COR-L47 (cell line): ENCODE data around the gene LPP.
A peak's percentile ranks its signal among the peaks of the same experiment; 100 is the strongest.

Experiments
- DNase-seq: peaks from one replicate; lab custom pipeline; 2025; lab: John Stamatoyannopoulos, UW

LPP gene

GRCh38 chr3:188707381-188708288 lies 553.7 kb downstream of the LPP start:
- no peak for DNase-seq

- no peak for DNase-seq
These were observed 557.9 kb downstream of the LPP start for GRCh38 chr3:188711881-188712247.

GRCh38 chr3:188712248-188712924 lies 558.4 kb downstream of the LPP start:
- no peak for DNase-seq

GRCh38 chr3:188712991-188713390 lies 559.0 kb downstream of the LPP start:
- DNase-seq, result no peak

GRCh38 chr3:188719545-188719944 lies 565.6 kb downstream of the LPP start:
- no peak for DNase-seq

GRCh38 chr3:188720215-188720614 lies 566.3 kb downstream of the LPP start:
- DNase-seq, result no peak

GRCh38 chr3:188720636-188721035 lies 566.7 kb downstream of the LPP start:
- no peak for DNase-seq

GRCh38 chr3:188721312-188721711 lies 567.4 kb downstream of the LPP start:
- DNase-seq, result no peak

- no peak for DNase-seq
These were observed 568.0 kb downstream of the LPP start for GRCh38 chr3:188721990-188722389.

GRCh38 chr3:188722963-188723362 lies 569.0 kb downstream of the LPP start:
- no peak for DNase-seq

GRCh38 chr3:188727052-188727451 lies 573.1 kb downstream of the LPP start:
- DNase-seq, result no peak

GRCh38 chr3:188728371-188728896 lies 574.5 kb downstream of the LPP start:
- no peak for DNase-seq

- DNase-seq, result no peak
These were observed 575.5 kb downstream of the LPP start for GRCh38 chr3:188729422-188729821.

- peak; percentile 7 for DNase-seq
These were observed 580.4 kb downstream of the LPP start for GRCh38 chr3:188734395-188734794.

- DNase-seq, result no peak
These were observed 585.6 kb downstream of the LPP start for GRCh38 chr3:188739511-188739910.

GRCh38 chr3:188740010-188740409 lies 586.1 kb downstream of the LPP start:
- DNase-seq, result no peak

- no peak for DNase-seq
These were observed 589.0 kb downstream of the LPP start for GRCh38 chr3:188742755-188743550.

- DNase-seq, result no peak
These were observed 590.2 kb downstream of the LPP start for GRCh38 chr3:188744166-188744565.

- no peak for DNase-seq
These were observed 591.1 kb downstream of the LPP start for GRCh38 chr3:188745031-188745430.

GRCh38 chr3:188746291-188746783 lies 592.4 kb downstream of the LPP start:
- DNase-seq, result no peak

- DNase-seq, result no peak
These were observed 593.5 kb downstream of the LPP start for GRCh38 chr3:188747489-188747888.

- DNase-seq, result peak; percentile 6
These were observed 595.2 kb downstream of the LPP start for GRCh38 chr3:188749010-188749617.
